Naive thymus-derived CD4-positive, alpha-beta T cell (primary cell): ENCODE results near the gene FLT4. TPM values are rescaled to one million over a fixed set of nuclear protein-coding genes. Genes with fewer than 3 reads are reported as not detected.
A peak's percentile ranks its signal among the peaks of the same experiment; 100 is the strongest.

Experiments
- ATAC-seq: fragments of 150-1000 bp; cut with Tn5 transposase; 2 replicates; pipeline ENCODE4 v1.10.0; 2021; ENCODE audit warnings: mild to moderate bottlenecking, moderate library complexity
- CTCF ChIA-PET: fragments of 350-600 bp; sonication (Branson Sonifier 250); formaldehyde crosslinking; loops from one replicate; lab custom pipeline; 2021; ENCODE audit warnings: antibody characterized with exemption; lab: Charles Lee
- POLR2A ChIA-PET: fragments of 350-600 bp; sonication (Branson Sonifier 250); formaldehyde crosslinking; loops from one replicate; lab custom pipeline; 2021; ENCODE audit warnings: antibody characterized with exemption, inconsistent platforms; lab: Charles Lee
- DNase-seq, 9 donors: peaks; one replicate each; pipeline versions ENCODE4 v3.0.0 to v3.0.0-alpha.2; 2020 to 2022; ENCODE audit warnings: mixed read lengths in 1 of 9
- H3K27ac ChIP-seq: one replicate; pipeline ENCODE4 v1.7.0; 2013; ENCODE audit warnings: mild to moderate bottlenecking, low read depth, low read length, moderate library complexity
- H3K27me3 ChIP-seq, 2 donors: one replicate each; pipeline ENCODE4 v1.7.0; 2013; ENCODE audit warnings: low read length in 2 of 2, mild to moderate bottlenecking in 2 of 2, moderate library complexity in 2 of 2; ENCODE audit not compliant: control insufficient read depth in 2 of 2, insufficient read depth in 2 of 2
- H3K36me3 ChIP-seq, 3 experiments: 1 replicate in 2 of 3; 2 replicates in 1 of 3; pipeline ENCODE4 v1.7.0; 2013; ENCODE audit warnings: low read length in 3 of 3, mild to moderate bottlenecking in 3 of 3, moderate library complexity in 1 of 3; ENCODE audit not compliant: insufficient read depth in 3 of 3, control insufficient read depth in 2 of 3
- H3K4me1 ChIP-seq, 2 donors: one replicate each; pipeline ENCODE4 v1.7.0; 2013; ENCODE audit warnings: low read length in 2 of 2, mild to moderate bottlenecking in 2 of 2, moderate library complexity in 1 of 2; ENCODE audit not compliant: control insufficient read depth in 2 of 2, insufficient read depth in 2 of 2
- H3K4me3 ChIP-seq: 2 replicates; pipeline ENCODE4 v1.7.0; 2013; ENCODE audit warnings: mild to moderate bottlenecking, low read length
- H3K9me3 ChIP-seq, 3 experiments: 1 replicate in 2 of 3; 2 replicates in 1 of 3; pipeline ENCODE4 v1.7.0; 2013; ENCODE audit warnings: low read length in 3 of 3; ENCODE audit not compliant: control insufficient read depth in 2 of 3
- H3K27ac Mint-ChIP-seq, 9 donors: one replicate each; pipeline ENCODE4 v1.8.0; 2020 to 2022; ENCODE audit warnings: mixed read lengths in 9 of 9, mild to moderate bottlenecking in 8 of 9, moderate library complexity in 5 of 9, inconsistent platforms in 2 of 9
- H3K27me3 Mint-ChIP-seq, 5 donors: one replicate each; pipeline ENCODE4 v1.8.0; 2021 to 2022; ENCODE audit warnings: mixed read lengths in 5 of 5, mild to moderate bottlenecking in 1 of 5
- H3K36me3 Mint-ChIP-seq, 5 donors: one replicate each; pipeline ENCODE4 v1.8.0; 2020 to 2022; ENCODE audit warnings: mixed read lengths in 5 of 5, mild to moderate bottlenecking in 3 of 5, inconsistent platforms in 1 of 5
- H3K4me1 Mint-ChIP-seq, 7 donors: one replicate each; pipeline ENCODE4 v1.8.0; 2020 to 2022; ENCODE audit warnings: mixed read lengths in 7 of 7, mild to moderate bottlenecking in 3 of 7, inconsistent platforms in 1 of 7
- H3K4me3 Mint-ChIP-seq, 10 donors: one replicate each; pipeline ENCODE4 v1.8.0; 2020 to 2022; ENCODE audit warnings: mild to moderate bottlenecking in 10 of 10, mixed read lengths in 10 of 10, moderate library complexity in 6 of 10, inconsistent platforms in 2 of 10
- H3K9me3 Mint-ChIP-seq, 11 donors: one replicate each; pipeline ENCODE4 v1.8.0; 2020 to 2022; ENCODE audit warnings: mixed read lengths in 11 of 11, mild to moderate bottlenecking in 4 of 11, inconsistent platforms in 1 of 11, moderate library complexity in 1 of 11
- intact Hi-C, 2 donors: fragments of 100-400 bp; cut with micrococcal nuclease; formaldehyde crosslinking; loops; one replicate each; pipeline ENCODE4 v1.15.1; 2023
- polyA plus RNA-seq, 2 donors: library from polyadenylated mRNA; unstranded; fragments of 300-500 nt; fragmentation: Illumina TruSeq; gene quantifications; one replicate each; pipeline ENCODE4 v1.2.3, GENCODE V29; 2021
- total RNA-seq, 6 experiments: library from RNA in 5 of 6; stranded (reverse) in 5 of 6; gene quantifications; 1 replicate in 5 of 6; 2 replicates in 1 of 6; pipeline ENCODE4 v1.2.3 and lab custom pipeline; 2021 to 2026

FLT4 gene
- total and polyA plus RNA-seq, 7 experiments from 2014 or later = 0.53 to 6.0 (median 2.3) TPM

DNA sequence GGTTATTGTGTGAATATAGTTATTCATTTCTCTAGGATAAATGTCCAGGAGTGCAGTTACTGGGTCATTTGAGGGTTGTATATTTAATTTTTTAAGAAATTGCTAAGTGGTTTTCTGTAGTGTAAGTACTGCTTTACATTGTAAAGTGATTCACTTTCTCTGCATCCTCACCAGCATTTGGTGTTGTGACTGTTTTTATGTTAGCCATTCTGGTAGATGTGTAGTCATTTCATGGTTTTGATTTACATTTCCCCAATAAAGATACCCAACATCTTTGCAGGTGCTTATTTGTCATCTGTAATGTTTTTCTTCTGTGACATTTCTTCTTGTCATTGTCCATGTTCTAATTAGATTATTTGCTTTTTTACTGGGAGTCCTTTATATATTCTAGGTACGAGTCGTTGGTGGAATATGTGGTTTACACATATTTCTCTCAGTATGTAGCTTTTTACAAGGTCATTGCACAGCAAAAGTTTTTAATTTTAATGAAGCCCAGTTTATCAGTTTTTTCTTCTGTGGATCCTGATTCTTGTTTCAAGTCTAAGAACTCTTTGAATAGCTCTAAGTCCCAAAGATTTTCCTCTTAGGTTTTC is 92.1 kb downstream of the FLT4 start:
- H3K27me3 Mint-ChIP-seq = no peaks in the 10 kb centered on the region
- H3K9me3 ChIP-seq = no peaks in the 10 kb centered on the region
- H3K36me3 ChIP-seq = peaks cover 0 to 23% (median 0%) of the 10 kb centered on the region in 3 experiments
- ChIA-PET POLR2A (no interaction called here), CTCF (no interaction called here)
- H3K4me3 Mint-ChIP-seq = no peak overlapping the region
- intact Hi-C loops = no loop called here
- H3K4me1 ChIP-seq = no peaks in the 10 kb centered on the region
- H3K27ac ChIP-seq = no peak overlapping the region
- H3K36me3 Mint-ChIP-seq = peaks cover 9 to 71% (median 43%) of the 10 kb centered on the region in 5 donors
- H3K4me1 Mint-ChIP-seq = peaks cover 14 to 53% (median 34%) of the 10 kb centered on the region in 7 donors
- no peaks in the 10 kb centered on the region for H3K27me3 ChIP-seq
- H3K9me3 Mint-ChIP-seq = no peaks in the 10 kb centered on the region
- ATAC-seq (no peak), DNase-seq (no peak)
- no peak overlapping the region for H3K27ac Mint-ChIP-seq
- H3K4me3 ChIP-seq = no peak overlapping the region

DNA sequence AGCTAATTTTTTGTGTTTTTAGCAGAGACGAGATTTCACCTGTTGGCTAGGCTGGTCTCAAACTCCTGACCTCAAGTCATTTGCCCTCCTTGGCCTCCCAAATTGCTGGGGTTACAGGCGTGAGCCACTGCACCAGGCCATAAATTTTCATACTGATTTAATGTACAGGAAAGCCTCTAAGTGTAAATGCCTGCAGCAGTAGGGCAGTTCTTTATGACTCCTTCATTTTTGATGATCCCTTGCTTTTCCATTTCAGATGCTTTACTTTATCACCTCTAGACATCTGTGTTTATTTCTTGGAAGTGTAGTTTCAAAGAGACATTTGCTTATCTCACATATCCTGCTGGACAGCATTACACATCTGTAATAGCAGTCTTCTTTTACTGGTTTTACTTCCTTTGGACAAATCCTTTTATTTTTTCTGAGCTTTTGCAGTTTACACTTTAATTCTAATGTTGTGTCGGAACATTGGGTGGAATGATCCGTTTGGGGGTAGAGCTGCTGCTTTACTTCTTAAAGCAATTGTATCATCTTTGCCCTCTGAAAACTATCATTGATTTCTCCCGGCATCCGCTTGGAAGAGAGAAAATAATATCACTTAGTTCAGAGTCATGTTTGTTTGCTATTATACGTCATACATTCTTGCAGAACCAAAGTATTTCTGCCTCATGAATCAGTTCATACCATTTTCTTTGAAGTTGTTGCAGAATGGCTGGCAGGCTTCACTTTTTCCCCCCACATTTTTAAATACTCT is 94.1 kb downstream of the FLT4 start:
- DNase-seq (no peak), ATAC-seq (no peak)
- H3K36me3 Mint-ChIP-seq = peaks cover 9 to 63% (median 30%) of the 10 kb centered on the region in 5 donors
- H3K4me3 ChIP-seq = no peak overlapping the region
- H3K36me3 ChIP-seq = peaks cover 0 to 34% (median 5%) of the 10 kb centered on the region in 3 experiments
- no peak overlapping the region for H3K27ac ChIP-seq
- peak overlapping the region in 1 of 9 donors; percentile 64 for H3K27ac Mint-ChIP-seq
- no peak overlapping the region for H3K4me3 Mint-ChIP-seq
- ChIA-PET POLR2A (no interaction called here), CTCF (no interaction called here)
- no peaks in the 10 kb centered on the region for H3K27me3 ChIP-seq
- H3K4me1 Mint-ChIP-seq = peaks cover 6 to 41% (median 17%) of the 10 kb centered on the region in 7 donors
- H3K9me3 Mint-ChIP-seq = no peaks in the 10 kb centered on the region
- H3K4me1 ChIP-seq = no peaks in the 10 kb centered on the region
- no peaks in the 10 kb centered on the region for H3K27me3 Mint-ChIP-seq
- intact Hi-C loops = no loop called here
- H3K9me3 ChIP-seq = no peaks in the 10 kb centered on the region

GRCh38 chr5:180553530-180553929 is 95.9 kb downstream of the FLT4 start:
- no peaks in the 10 kb centered on the region for H3K4me1 ChIP-seq

More at GRCh38 chr5:180553530-180553929, 95.9 kb downstream of the FLT4 start:
- no peak for DNase-seq
- intact Hi-C loops = no loop called here
- Histone ChIP-seq H3K9me3 (no peaks in the 10 kb centered on the region), H3K27me3 (no peaks in the 10 kb centered on the region), H3K27ac (no peak overlapping the region), H3K4me3 (no peak overlapping the region), H3K36me3 (peaks cover 0 to 40% (median 5%) of the 10 kb centered on the region in 3 experiments)
- Mint-ChIP-seq H3K4me3 (no peak overlapping the region), H3K4me1 (peaks cover 5 to 29% (median 10%) of the 10 kb centered on the region in 7 donors), H3K36me3 (peaks cover 9 to 54% (median 34%) of the 10 kb centered on the region in 5 donors), H3K9me3 (no peaks in the 10 kb centered on the region), H3K27ac (peak overlapping the region in 1 of 9 donors; percentile 45), H3K27me3 (no peaks in the 10 kb centered on the region)
- ATAC-seq = no peak
- ChIA-PET POLR2A (no interaction called here), CTCF (no interaction called here)

Other genes starting within 250 kb of the FLT4 start
- gene CNOT6, start 155.2 kb downstream of the FLT4 start, total RNA-seq = 10 to 100 TPM; 22.8 to 41.9 (median 30.0) TPM
- 1 to 10 TPM; 8.3 to 8.8 TPM for gene CNOT6, start 155.2 kb downstream of the FLT4 start, polyA plus RNA-seq
- 10 to 100 TPM in 1 of 5 experiments, not detected in 4; 24.3 TPM for gene SCGB3A1, start 58.1 kb downstream of the FLT4 start, total RNA-seq
- not detected for gene SCGB3A1, start 58.1 kb downstream of the FLT4 start, polyA plus RNA-seq
- not detected for gene OR2Y1, start 90.5 kb upstream of the FLT4 start, total RNA-seq
- gene OR2Y1, start 90.5 kb upstream of the FLT4 start, polyA plus RNA-seq = not detected
- 100 to 1,000 TPM; 101 to 206 (median 196) TPM for gene MGAT1, start 153.2 kb upstream of the FLT4 start, total RNA-seq
- 100 to 1,000 TPM in 1 of 2 donors, 10 to 100 TPM in 1; 98.6 to 178 TPM for gene MGAT1, start 153.2 kb upstream of the FLT4 start, polyA plus RNA-seq
- gene ZFP62, start 211.7 kb upstream of the FLT4 start, total RNA-seq = 10 to 100 TPM; 25.9 to 80.4 (median 36.4) TPM
- gene ZFP62, start 211.7 kb upstream of the FLT4 start, polyA plus RNA-seq = 10 to 100 TPM; 24.9 to 28.6 TPM
- not detected for gene BTNL8, start 249.6 kb upstream of the FLT4 start, total RNA-seq
- not detected for gene BTNL8, start 249.6 kb upstream of the FLT4 start, polyA plus RNA-seq